Measurements from ENCODE around the gene HMGCR.
"Not testable (repeated sequence)": the region's sequence is repeated elsewhere in the genome, so short reads cannot be mapped to it uniquely, and the experiment has no call there.

GRCh38 chr5:75334413-75334812 is 2.6 kb upstream of the HMGCR start:
- TF ChIP-seq EP300 (IDR thresholded peaks at IDR 0.05; ENCODE audit: low read depth); POLR2A (IDR thresholded peaks at IDR 0.05): not testable (repeated sequence)
